Fibroblast of lung (primary cell): ENCODE measurements around the gene KCNG2.

Source experiments
- EZH2 ChIP-seq: IDR thresholded peaks from 2 replicates; pipeline ENCODE4 v1.5.1; 2012; ENCODE audit warnings: low read length, control low read depth, mild to moderate bottlenecking; ENCODE audit errors: missing control alignments
- TF ChIP-seq, protein P1 (sequence below), 2 donors: IDR thresholded peaks in 1 of 2; conservative IDR thresholded peaks in 1 of 2; 1 replicate in 1 of 2; 2 replicates in 1 of 2; pipeline ENCODE4 v1.5.1; 2011 to 2012; ENCODE audit warnings: low read length in 2 of 2, control low read depth in 1 of 2, inconsistent platforms in 1 of 2, low read depth in 1 of 2, mild to moderate bottlenecking in 1 of 2

DNA sequence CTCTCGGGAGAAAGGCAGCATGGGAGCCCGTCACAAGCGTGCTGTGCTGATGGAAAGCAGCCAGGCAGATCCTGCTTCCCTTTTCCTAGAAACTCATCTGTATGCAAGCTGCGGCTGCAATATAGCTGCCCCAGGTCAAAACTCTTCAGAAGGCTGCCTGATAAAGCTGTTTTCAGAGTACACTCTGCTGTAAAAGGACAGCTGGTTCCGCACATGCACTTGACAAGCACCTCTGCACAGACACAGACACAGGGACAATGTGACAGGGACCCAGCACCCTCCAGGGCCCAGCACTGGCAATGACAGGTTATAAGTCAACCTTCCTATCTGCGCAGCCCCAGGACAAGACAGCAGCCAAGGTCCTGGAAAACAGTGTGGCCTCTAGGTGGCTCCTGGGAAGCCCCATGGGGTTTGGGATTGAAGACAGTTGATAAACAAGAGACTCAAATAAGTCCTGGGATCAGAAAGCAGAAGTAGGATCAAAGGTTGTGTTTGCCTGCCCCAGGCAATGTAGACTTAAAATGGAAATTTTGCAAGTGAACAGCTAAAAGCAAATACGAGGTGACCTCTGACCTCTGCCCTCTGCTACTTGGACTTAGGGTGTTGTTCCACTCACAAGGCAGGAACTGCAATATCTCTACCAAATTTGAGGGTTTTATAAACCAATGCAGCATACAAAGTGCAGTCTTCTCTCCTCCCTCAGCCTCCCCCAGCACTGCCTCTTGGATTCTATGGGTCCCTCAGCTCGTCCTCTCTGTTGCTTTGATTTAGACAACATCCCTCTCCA is 136.8 kb downstream of the KCNG2 start:
- TF ChIP-seq, protein P1, sequence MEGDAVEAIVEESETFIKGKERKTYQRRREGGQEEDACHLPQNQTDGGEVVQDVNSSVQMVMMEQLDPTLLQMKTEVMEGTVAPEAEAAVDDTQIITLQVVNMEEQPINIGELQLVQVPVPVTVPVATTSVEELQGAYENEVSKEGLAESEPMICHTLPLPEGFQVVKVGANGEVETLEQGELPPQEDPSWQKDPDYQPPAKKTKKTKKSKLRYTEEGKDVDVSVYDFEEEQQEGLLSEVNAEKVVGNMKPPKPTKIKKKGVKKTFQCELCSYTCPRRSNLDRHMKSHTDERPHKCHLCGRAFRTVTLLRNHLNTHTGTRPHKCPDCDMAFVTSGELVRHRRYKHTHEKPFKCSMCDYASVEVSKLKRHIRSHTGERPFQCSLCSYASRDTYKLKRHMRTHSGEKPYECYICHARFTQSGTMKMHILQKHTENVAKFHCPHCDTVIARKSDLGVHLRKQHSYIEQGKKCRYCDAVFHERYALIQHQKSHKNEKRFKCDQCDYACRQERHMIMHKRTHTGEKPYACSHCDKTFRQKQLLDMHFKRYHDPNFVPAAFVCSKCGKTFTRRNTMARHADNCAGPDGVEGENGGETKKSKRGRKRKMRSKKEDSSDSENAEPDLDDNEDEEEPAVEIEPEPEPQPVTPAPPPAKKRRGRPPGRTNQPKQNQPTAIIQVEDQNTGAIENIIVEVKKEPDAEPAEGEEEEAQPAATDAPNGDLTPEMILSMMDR (conservative IDR thresholded peaks at IDR 0.05 in 1 of 2, IDR thresholded peaks at IDR 0.05 in 1 of 2; ENCODE audit: low read depth in 1 of 2, low read length in 2 of 2), result no peak
- TF ChIP-seq EZH2, result no peak
